ENCODE results near the gene MMAB.

DNA sequence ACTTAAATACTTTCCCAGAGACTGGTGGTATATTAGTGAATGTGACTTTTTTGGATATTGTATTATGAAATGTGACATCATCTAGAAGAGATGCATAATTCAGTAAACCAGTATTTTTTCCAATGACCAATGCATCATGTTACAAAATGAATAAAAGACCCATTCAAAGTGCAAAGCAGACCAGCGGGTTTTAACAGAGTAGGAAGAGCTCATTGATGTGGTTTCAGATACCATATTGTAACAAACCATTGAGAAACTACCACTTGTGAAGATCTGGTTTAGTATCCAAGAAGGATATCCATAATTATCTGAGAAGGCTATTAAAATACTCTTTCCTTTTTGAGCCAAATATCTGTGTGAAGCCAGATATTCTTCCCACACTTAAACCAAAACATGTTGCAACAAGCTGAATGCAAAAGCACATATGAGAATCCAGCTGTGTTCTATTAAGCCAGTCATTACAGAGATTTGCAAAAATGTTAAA is 47.9 kb upstream of the MMAB start:
- TF ChIP-seq, protein P1, sequence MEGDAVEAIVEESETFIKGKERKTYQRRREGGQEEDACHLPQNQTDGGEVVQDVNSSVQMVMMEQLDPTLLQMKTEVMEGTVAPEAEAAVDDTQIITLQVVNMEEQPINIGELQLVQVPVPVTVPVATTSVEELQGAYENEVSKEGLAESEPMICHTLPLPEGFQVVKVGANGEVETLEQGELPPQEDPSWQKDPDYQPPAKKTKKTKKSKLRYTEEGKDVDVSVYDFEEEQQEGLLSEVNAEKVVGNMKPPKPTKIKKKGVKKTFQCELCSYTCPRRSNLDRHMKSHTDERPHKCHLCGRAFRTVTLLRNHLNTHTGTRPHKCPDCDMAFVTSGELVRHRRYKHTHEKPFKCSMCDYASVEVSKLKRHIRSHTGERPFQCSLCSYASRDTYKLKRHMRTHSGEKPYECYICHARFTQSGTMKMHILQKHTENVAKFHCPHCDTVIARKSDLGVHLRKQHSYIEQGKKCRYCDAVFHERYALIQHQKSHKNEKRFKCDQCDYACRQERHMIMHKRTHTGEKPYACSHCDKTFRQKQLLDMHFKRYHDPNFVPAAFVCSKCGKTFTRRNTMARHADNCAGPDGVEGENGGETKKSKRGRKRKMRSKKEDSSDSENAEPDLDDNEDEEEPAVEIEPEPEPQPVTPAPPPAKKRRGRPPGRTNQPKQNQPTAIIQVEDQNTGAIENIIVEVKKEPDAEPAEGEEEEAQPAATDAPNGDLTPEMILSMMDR (IDR thresholded peaks at IDR 0.05), result no peak
- TF ChIP-seq POLR2AphosphoS5 (IDR thresholded peaks at IDR 0.05; ENCODE audit: insufficient read depth in 1 of 2, low read depth in 1 of 2), result no peak

Data from vagina (tissue), 2 donors.